Activated naive CD8-positive, alpha-beta T cell treated with anti-CD3 and anti-CD28 coated beads, Interleukin-2, amount 50 U/mL, for 16 hours (primary cell): ENCODE measurements around the gene MYO5C.

Source experiments
- DNase-seq: peaks from one replicate; pipeline ENCODE4 v3.0.0-alpha.2; 2020; ENCODE audit warnings: low read depth, low spot score

MYO5C gene

DNA sequence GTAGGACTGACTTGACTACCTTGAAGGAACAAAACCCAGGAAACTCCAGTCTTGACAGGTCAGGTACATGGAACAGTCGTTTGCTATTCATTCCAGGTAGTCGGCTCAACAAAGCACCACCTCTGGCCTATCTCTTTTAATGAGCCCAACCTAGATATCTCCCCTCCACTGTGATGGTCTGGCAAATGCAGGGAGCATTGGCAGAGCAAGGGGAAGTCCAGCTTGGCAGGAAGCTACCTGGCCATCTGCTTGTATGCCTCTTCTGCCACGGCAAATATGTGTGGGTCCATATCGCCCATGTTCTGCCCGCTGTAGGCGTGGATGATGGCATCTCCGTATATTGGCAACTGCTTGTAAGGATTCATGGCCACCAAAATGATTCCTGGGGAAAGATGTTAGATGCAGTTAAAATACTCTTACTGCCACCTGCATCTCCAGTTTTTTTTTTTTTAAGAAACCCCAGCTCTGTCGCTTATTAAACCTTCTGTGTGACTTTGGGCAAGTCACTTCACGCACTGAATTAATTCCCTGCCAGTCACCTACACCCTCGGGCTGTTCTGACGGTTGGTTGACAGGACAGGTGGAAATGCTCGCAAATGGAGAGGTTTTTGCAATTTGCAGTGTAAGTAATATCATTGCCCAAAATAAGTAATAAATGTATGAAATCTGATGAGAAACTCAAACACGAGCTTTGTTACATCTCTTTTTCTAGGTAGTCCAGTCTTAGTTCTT lies 16.8 kb downstream of the MYO5C start:
- DNase-seq: no peak

DNA sequence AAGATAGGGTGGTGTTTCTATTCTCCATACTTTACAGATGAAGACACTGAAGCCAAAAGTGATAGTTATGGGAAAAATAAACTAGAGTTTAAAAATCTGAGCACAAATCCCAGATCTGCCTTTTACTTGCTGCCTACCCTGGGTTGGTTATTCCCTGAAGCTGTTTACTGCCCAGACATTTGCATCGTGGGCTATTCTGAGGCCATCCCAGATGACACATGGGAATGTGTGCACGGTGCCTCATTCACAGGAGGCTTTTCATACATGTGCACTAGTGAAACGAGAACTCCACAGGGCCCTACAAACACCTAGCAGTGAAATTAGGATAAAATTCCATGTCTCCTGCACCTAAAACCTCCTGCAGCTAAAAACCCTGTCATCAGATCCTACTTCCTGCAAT lies 17.5 kb downstream of the MYO5C start:
- no peak for DNase-seq

- no peak for DNase-seq
Observed at GRCh38 chr15:52277575-52277974, 18.0 kb downstream of the MYO5C start.

DNA sequence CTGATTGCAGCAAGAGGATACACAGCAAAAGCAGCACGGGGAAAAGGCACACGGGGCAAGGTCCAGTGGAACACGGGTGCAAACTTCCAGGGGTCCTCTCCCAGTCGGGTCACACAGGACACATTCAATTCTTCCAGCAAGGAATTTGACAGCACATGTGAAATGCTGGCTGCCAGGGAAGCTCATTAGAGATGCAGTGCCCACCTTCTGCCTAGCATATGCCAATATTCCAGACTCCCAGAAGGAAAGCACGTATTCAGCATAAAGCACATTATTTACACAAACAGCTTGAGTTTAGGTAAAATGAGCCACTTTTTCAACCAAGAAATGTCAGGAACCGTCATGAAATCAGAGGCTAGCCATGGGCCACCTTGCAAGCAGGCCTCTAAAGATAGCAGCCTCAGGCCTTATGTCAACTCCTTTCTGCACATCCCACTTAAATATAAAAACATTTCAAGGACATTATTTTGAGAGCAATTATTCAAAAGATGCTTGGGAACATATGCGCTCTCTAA lies 19.3 kb downstream of the MYO5C start:
- DNase-seq: no peak

GRCh38 chr15:52263563-52264282 lies 31.9 kb downstream of the MYO5C start:
- DNase-seq: no peak

GRCh38 chr15:52262364-52262763 lies 33.2 kb downstream of the MYO5C start:
- no peak for DNase-seq

DNA sequence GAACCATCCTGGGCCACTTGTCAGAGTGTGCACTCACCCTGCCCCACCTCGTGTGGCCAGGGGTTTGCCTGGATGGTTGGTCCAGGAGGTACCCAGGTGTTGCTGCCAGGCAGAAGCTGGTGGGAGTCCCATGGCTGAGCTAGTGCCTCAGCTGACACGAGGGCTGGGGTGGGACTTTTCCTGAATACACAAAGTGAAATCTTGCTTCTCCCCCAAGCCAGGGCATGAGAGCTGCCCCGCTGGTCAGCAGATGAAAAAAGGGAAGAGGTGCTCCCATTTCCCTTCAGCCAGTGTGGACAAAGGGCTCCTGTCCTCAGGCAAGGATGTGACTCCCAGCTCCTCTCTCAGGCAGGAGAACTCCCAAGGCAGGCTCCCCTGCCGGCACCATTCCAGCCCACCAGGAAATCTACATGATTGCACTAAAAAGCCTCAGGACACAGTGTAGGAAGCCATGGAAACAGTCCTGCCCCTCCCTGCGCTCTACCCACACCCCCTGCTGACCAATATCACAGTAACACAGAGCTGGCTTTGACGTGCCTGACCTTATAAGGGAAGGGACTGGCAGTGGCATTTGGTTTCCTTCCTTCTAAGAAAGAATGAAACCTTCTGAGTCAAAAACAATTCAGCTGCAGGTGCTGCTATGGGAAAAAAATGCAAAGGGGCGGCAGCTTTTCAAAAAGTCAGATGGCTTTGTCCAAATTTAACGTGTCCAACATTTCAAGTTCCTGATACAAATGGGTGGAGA lies 33.9 kb downstream of the MYO5C start:
- peak; percentile 10 for DNase-seq

GRCh38 chr15:52261026-52261425 lies 34.6 kb downstream of the MYO5C start:
- DNase-seq: no peak

DNA sequence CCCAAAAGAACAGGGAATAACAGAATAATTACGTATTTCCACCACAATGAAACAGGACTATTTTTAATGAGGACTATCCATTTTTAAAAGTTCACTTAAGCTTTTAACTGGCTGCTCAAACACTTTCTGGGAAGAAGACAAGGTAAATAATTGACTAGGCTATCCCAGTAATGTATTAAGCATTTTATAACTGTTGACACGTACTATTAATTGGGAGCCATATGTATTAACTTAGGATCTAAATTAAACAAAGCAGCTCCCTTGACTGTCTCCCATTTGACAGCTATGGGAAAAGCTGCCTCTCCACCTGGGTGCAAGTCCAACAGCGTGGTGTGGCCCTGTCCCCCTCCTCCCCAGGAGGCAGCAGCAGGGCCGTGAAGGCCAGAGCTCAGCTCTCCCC lies 36.1 kb downstream of the MYO5C start:
- DNase-seq: no peak

DNA sequence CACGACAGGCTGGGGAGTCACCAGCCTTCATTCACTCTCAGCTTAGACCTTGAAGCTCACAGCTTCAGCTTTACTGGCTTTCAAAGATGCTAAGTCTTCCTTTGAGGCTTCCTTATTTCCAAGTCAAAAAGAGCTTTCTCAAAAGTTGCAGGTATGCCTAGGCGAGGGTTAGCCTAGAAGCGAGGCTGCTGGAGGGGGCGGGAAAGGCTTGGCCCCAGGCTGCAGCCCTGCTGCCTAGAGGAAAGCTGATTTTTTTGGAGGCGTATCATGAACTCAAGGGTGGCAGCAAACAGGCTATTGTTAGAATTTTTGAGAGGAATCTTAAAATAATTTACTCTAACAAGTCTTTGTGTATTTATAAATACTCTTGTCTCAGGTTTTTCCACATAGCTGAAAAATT lies 37.1 kb downstream of the MYO5C start:
- no peak for DNase-seq

- no peak for DNase-seq
Observed at GRCh38 chr15:52257734-52258062, 37.9 kb downstream of the MYO5C start.

DNA sequence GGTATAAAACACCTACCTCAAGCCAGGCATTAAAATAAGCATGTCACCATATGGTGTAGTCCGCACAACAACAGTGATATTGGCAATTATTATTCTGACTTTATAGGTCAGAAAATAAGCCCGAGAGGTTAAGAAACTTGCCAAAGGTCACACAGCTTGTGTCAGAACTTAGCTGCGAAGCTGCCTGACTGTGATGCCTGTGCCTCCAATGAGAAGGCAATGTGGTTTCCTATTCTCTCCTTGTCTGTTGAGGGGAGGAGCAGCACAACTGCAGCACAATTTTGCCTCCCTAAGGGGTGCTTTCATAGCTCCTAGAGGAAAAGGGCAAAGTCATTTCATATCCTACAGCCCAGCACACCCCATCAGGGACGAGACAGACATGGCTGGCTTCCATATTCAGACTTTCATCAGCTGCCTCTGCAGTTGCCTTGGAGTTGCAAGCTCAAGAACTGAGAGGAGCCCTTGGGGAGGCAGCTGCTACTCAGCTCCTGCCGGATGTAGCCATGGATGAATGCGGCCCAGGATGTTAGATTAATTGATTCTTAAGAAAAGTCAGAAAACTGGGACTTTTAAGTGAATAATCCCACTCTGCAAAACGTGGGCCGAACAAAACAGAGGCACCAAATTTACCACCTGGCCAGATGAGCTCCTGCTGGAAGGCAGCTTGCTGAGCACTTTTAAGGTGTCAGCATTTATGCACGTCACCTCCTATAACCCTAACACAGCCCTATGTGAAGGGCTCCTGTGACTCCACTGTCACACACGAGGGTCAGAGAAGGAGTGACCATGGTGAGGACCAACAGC lies 38.5 kb downstream of the MYO5C start:
- DNase-seq: no peak

- peak; percentile 42 for DNase-seq
Observed at GRCh38 chr15:52256366-52256765, 39.2 kb downstream of the MYO5C start.

- no peak for DNase-seq
Observed at GRCh38 chr15:52255935-52256334, 39.7 kb downstream of the MYO5C start.

GRCh38 chr15:52255008-52255407 lies 40.6 kb downstream of the MYO5C start:
- DNase-seq: no peak

- no peak for DNase-seq
Observed at GRCh38 chr15:52254391-52254790, 41.2 kb downstream of the MYO5C start.

- DNase-seq: no peak
Observed at GRCh38 chr15:52252781-52253180, 42.8 kb downstream of the MYO5C start.

DNA sequence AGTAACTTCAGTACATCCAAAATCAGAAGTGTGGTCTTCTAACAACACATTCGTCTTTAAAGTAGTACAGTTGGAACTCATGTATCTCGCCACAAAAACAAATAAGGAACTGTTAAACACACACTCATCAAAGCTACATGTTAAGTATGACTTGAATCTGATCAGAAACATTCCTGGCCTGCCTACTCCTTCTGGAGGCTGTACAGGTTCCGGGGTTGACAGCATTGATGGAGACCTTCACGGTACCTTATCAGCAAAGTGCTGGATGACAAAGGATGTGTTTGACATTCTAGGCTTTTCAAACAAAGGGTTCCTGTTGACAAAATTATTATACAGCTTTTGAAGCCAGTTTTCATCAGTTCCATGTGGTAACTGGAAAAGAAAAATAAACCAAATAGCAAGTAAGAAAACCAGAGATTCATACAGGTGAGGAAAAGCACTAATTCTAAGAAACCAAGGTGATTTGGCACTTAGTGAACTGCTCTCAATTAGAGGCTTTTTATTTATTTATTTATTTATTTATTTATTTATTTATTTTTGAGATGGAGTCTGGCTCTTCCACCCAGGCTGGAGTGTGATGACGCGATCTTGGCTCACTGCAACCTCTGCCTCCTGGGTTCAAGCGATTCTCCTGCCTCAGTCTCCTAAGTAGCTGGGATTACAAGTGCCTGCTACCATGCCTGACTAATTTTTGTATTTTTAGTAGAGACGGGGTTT lies 44.3 kb downstream of the MYO5C start:
- no peak for DNase-seq

DNA sequence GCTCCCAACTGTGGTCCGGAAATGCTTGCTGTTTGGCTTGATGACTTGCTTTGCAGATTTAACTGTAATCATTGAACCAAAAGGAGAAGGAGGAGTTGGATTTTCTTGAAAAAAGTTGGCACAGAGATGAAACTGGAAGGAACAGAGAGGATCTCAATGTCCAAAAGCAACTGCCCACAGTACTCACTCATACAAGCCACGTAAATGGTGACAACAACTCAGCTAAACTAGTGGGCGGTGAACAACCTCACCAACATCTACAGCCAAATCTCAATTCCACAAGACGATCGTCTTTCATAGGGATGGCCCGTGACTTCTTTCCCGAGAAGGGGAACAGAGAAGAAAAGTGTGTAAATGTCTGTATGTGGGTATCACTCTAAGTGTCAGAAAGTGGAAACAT lies 48.1 kb downstream of the MYO5C start:
- DNase-seq: no peak

GRCh38 chr15:52246686-52247431 lies 48.7 kb downstream of the MYO5C start:
- DNase-seq: no peak
